Iris pigment epithelial cell (primary cell): ENCODE data around the gene NOTCH1.

Experiments
- DNase-seq: peaks from one replicate; pipeline ENCODE4 v3.0.0-alpha.2; 2011; ENCODE audit warnings: low read depth

The NOTCH1 gene

DNA sequence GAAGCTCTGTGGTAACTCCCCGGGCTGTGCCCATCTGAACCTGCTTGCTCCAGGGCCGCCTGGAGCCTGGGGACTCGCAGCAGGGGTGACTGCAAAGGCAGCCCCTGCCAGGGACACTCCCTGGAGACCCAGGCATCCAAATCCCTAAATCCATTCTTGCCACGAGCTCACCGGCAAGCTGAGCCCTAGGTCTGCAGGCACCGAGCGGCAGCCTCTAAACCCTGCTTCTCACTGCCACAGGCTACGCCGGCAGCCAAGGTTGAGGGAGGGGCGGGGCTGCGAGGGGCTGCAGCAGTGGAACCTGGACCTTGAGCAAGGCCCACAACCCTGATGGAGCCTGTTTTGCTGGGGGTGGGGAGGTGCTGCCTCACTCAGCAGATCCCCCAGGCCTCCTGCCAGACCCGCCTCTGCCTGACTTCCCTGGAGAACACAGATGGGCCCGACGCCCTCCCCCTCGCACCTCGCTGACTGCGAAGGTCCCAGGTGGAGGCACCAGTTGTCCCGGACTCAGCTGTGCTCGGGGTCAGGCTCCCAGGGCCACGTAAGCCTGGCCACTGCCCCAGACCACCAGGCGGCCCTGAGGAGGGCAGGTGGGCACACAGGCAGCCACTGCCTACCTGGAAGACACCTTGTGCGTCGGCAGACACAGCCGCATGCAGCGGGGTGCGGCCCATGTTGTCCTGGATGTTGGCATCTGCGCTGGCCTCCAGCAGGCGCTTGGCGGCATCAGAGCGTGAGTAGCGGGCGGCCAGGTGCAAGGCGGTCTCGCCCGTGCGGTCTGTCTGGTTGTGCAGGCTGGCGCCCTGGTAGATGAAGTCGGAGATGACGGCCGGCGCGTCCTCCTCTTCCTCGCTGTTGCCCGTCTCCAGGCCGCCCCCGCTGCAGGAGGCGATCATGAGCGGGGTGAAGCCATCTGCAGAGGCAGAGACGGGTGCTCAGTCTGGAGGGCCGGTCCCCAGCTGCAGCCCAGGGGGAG, 45.6 kb downstream of the NOTCH1 start:
- no peak for DNase-seq

DNA sequence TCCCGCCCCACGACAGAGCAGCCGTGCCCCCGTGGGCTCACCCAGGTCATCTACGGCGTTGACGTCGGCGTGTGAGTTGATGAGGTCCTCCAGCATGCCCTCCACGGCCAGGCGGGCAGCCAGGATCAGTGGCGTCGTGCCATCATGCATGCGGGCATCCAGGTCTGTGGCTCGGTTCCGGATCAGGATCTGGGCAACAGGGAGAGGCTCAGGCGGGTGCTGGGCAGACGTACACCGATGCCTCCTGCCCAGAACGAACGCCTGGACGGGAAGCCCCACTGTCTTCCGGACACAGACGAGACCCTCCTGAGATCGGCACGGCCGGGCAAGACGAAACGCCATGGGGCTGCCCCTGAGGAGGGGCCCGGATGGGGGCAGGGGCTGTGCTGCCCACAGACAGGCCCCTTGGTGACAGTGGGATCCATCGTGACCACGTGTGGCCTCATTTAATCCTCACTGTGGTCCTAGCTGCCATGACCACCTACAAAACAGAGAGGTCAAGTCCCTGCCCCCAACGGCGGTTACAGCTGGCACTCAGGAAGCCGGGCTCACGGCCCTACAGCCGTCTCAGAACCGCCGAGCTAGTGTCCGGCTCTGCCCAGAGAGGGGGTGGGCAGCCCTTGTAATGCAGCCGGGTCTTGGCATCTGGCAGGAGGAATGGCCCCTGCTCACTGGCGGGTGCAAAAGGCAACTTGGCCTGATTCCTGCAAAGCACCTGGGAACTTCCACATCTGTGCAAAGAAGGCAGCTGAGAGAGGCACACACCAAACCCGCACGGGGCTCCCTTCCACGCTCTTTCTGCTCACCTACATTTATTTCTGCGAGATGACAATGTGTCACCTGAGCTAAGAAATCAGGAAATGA, 46.5 kb downstream of the NOTCH1 start:
- DNase-seq: no peak

DNA sequence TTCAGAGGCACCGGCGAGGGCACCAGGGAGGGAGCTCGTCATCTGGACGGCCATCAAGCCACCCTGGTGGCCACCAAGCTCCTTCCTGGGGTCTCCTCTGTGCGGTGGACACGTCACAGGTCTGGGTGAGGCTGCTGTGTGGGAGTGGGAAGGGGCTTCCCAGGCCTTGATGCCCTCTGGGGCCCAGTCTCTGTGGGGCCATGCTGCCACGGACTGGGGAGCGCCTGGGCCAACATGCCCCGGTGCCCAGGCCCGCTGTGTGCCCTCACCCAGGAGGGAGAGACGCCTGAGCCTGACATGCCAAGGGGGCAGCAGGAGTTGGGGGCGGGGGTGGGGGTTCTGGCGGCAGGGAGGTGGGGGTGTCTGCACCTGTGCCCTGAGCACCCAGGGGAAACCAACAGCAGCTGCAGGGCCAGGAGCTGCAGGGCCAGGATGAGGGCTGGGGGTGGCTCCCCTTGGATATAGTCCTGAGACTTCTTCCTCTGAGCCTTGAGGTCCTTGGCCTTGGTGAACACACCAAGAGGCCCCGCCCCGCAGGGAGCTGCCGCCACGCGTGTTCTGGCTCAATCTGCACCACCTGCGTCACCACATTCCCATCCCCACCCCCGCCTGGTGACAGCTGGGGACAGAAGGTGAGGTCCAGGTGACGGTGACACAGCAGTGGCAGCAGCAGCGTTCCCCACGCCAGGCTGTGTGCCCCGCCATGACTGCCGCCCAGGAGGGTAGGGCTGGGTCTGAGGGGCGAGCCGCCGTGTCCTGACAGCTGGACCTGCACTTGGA, 47.7 kb downstream of the NOTCH1 start:
- DNase-seq: no peak

DNA sequence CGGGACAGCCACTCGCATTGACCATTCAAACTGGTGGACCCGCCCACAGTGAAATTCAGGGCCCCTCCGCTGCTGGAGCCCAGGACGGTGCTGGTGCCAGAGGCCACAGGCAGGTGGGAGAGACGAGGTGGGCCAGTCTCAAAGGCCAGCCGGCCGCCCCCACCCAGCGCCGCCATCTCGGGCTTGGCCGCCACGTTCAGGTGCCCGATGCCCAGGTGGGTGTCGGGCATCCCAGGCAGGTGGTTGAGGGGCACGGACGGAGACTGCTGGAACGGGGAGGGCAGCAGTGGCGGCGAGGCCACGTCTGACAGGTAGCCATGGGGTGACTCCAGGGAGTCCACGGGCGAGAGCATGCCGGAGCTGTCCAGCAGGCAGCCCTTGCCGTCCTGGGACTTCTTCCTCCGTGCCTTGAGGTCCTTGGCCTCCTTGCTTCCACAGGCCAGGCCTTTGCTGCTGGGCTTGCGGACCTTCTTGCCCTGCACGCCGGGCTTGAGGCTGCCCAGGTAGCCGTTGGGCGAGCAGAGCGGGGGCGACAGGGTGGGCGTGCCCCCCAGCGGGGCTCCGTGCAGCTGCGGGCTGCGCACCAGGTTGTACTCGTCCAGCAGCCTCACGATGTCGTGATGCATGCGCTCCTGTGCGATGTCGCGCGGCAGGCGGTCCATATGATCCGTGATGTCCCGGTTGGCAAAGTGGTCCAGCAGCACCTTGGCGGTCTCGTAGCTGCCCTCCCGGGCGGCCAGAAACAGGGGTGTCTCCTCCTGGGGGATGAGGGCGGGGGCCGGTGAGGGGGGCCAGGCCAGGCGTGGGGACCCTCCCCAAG, 48.8 kb downstream of the NOTCH1 start:
- no peak for DNase-seq

DNA sequence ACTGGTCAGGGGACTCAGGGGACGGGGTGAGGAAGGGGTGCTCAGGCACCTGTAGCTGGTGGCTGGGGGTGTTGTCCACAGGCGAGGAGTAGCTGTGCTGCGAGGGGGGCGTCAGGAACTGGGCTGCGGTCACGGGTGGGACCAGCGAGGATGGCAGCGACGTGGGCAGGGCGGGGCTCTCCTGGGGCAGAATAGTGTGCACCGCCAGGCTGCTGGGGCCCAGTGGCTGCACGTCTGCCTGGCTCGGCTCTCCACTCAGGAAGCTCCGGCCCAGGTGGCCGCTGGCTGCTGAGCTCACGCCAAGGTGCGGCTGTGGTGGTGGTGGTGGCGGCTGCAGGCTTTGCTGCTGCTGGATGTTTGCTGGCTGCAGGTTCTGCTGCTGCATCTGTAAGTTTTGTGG, 49.7 kb downstream of the NOTCH1 start:
- no peak for DNase-seq

DNA sequence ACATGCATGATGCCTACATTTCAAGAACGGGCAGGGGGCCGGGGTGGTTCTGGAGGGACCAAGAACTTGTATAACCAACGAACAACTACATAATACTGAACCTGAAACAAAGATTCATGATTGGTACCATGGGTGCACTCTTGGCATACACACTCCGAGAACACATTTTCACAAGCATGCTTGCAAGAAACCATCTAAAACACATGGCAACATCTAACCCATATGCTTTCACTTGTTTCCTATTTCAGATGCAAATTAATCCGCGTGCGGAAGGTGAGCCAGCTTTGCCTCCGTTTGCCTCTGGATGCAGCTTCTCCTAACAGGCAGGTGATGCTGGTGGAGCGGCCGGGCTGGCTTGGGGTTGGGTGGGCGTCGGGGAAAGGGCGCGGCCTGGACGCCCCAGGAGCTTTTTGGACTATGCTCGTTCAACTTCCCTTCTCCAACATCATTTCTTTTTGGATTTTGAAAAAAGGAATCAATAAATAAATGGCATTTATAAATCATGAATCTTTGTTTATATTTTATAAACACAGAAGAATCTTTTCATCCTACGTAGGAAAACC, 50.5 kb downstream of the NOTCH1 start:
- no peak for DNase-seq

DNA sequence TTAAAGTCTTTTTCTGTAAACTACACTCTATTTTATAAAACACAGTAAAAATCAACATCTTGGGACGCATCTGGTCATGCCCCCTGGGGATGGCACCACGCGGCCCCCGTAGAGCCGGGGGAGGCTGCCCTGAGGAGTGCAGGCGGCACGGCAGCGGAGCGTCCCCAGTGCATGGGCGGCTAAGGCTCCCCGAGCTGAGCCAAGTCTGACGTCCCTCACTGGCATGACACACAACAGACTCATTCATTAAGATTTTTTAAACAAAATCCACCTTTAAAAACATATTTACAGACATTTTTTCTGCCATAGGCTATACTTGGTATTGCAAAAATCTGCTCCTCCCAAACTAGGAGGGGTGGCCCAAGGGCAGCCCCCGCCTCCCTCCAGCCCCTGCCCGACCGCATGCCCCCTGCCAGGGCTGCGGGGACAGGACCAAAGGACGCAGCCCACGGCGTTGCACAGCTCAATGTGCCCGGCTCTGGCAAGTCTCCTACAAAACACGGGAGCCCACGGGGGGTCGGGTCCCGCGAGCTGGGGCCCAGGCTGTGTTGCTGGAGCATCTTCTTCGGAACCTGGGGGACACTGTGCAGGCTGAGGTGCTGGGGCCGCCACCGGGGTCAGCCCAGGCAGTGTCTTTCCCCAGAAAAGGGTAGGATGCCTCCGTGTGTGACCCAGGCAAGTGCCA, 51.2 kb downstream of the NOTCH1 start:
- peak; percentile 16 for DNase-seq

DNA sequence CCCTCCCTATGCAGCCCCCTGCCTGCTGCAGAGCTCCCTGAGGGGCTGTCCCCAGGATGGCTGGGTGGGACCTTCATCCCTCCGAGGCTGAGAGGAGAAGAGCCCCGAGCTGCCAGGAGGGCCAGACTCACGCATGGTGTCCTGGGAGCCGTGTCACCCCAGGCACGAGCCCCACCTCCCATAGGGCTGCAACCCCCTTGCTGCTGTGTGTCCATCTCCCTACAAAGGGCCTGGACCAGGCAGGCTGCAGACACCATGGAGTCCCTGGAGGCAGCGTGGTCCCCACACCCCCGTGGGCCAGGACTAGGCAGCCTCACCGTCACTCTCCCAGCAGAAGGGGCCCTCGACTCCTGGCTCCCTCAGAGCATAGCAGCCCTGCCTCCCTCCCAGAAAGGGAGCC, 51.8 kb downstream of the NOTCH1 start:
- DNase-seq: no peak

DNA sequence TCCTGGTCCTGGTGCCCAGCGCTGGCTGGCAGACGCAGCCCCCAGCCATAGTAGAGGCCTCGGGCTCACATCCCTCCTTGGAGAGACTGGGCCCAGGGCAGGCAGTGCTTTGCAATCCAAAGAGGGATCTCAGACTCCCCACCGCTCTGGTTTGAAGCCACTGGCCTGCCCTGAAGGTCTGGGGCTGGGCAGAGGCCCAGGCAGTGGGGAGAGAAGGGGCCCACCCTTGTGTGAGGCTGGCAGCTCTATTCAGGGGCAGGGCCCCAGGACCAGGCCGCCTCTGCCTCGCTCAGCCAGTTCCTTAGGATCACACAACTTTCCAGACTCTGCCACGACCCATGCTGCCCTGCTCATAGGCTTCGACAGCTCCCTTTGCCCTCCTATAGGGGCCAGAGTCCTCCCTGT, 52.3 kb downstream of the NOTCH1 start:
- no peak for DNase-seq

DNA sequence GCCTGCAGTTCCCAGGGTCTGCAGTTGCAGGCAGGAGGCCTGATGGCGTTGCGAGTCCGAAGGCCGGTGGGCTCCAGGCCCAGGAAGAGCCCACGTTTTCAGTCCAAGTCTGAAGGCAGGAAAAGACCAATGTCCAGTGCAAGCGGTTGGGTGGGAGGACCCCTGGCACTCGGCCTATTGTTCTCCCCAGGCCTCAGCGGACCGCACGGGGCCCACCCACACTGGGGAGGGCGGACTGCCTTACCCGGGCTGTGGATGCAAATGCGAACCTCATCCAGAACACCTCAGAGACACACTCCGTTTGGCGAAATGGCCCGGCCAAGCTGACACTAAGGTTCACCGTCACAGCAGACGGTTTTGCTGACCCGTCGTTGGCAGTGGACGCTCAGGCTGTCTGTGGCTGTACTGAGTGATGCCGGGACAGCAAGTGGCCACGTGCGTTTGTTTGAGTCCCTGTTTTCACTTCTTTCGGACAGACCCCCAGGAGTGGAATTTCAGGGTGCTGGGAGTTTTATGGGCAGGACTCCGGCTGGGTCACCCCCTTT, 52.8 kb downstream of the NOTCH1 start:
- DNase-seq: no peak

DNA sequence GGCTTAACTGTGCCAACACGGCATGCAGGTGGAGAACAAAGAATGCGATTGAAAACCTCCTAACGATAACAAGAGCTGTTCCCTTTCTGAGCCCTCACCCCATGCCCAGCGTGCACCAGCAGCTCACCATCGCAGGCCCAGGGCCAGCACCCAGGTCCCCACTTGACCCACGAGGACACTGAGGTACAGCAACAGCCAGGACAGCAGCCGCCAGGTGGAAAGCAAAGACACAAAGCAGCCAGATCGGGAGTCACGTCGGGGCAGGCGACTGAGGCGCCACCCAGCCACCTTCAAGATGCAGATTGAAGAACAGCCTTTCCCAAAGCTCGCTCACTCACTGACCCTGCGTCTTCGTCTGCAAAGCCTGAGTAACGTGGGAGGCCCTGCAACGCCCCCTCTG, 56.1 kb downstream of the NOTCH1 start:
- no peak for DNase-seq

DNA sequence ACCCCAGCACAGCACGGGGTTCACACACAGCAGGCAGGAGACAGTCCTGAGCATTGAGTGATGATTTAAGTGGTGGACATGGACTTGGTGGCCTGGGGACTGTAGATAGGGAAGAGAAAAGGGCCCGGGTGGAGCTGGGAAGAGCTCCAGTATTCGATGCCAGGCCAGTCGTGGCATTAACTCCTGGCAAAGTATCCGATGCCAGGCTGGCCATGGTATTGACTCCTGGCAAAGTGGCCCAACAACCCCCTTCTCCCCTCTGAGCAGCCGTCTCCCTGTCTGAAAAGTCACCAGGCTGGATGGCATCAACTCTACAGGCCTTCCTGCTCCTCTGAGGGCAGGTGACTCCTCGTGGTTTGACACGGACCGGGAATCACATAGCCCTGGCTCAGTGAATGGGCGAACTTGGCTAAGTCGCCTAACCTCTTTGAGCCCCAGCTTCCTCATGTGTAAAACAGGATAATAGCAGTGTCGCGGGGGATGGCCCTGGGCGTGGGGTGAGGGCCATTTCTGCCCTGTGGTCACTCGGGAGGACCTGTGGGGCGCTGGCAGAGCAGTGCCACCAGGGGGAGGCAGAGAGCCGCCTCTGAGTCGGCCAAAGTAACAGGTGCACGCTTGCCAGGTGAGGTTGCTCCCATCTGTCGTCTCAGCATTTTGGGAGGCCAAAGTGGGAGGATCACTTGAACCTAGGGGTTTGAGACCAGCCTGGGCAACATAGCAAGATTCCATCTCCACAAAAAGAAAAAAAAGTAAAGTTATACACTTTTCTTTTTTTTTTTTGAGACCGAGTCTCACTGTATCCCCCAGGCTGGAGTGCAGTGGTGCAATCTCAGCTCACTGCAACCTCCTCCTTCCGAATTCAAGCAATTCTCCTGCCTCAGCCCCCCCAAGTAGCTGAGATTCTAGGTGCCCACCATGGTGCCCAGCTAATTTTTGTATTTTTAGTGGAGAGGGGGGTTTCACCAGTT, 57.3 kb downstream of the NOTCH1 start:
- DNase-seq: peak; percentile 9

DNA sequence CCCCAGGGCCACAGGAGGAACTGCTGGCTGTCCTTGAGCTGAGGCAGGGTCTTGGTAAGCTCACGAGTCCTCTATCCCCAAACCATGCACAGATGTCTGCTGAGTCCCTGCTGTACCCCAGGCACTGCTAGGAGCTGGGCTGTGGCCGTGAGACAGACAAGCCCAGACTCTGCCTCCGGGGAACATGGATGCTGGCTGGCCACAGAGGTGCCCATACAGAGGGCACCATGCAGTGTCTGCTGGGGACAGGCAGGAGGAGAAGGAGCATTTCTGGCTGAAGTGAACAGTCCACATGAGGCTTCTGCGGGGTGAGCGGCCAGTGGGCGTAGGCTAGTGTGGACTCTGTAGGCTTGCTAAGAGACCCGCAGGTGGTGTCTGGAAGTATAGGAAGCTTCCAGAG, 58.2 kb downstream of the NOTCH1 start:
- DNase-seq: no peak

DNA sequence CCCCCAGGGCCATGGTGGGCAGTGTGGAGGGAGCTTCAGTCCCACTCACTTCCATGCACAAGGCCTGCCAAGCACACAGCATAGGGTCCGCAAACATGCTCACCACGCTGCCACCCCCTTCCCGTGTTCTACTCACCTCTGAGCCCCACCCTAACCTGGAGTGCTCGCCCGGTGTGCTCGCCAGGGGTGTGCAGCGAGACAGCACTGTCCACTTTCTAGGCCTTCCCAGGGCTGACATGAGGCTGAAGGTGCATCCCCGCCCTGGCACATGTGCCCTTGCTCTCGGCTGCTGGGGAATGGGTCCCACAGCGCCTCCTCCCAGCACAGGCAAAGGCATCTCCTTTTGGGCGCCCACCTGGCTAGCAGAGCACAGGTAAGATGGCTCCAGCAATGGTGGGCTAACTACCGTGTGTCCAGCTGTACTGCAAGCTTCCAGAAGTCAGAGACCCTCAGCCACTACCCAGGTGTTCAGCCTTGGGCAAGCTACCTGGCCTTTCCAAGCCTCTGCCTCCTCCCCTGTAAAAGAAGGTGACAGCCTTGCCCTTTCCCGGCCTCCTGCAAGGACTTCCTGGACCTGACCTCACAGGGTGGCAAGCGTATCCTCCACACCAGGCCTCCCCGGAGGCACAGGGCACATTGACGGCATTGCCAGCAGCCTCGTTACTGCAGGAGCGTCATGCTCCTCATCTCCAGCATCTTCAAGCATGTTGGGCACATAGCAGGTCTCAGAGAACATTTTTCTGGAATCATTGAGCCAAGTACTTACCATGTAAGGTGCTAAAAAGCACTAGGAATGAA, 58.8 kb downstream of the NOTCH1 start:
- DNase-seq: no peak

DNA sequence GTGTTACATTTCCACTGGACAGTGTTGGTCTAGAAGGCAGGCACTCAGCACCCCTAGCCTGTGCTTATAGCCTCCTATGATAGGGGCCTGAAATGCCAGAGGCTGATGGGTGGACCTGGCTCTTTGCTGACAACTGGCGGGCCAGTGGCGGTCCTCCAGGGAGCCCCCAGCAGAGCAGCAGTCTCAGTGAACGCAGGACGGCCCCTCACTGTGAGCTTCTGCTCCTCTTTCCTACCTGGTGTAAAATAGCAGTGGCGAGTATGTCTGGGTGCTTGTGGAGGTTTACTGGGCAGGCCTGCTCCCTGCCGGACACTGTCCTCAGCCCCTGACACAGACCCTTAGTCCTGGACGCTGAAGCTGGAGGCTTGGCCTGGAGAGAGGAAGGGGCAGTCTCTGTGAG, 59.7 kb downstream of the NOTCH1 start:
- no peak for DNase-seq

DNA sequence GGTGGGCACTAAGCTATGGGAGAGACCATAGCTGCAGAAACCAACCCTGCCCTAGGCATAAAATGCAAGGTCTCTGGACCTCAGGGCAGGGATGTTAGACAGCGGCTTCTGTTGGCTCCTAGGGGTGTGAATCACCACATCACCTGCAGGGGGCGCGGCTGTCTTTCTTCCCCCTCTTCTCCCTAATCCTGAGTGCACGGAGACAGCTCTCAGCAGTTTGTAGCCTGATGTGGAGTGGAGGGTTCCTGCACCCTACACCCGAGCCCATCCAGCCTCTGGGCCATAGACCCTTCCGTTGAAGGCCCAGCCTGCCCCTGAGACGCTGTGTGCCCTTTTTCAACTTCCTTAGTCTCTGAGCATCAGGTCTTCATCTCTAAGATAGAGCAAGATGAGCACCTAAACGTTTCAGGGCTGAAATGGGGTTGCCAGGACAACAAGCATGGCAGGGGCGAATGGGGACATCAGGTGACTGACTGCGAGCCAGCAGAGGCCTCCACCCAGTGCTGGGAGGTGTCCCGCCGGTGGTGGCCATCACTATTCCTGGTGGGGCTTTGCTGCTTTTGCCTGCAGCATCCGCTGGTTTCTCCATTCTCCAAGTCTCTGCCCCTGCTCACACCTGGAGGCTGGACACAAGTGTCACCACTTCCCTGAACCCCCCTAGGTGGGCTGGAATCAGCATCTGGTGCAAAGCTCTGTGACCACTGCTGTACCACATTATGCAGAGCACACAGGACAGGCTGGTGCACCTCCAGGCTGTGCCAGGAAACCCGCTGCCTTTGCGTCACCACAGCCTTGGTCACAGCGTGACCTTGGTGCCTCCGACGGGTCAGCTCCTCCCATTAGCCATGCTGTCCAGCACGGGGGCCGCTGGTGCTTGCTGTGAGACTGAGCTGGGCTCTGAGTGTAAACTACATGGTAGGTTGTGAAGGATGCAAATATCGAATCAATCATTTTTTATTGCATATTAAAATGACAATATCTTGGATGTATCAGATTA, 60.5 kb downstream of the NOTCH1 start:
- peak; percentile 62 for DNase-seq
